BE2C (cell line): ENCODE data around the gene CCT7.

Source experiments
- DNase-seq: peaks from one replicate; pipeline ENCODE4 v3.0.0-alpha.2; 2020
- H3K27me3 ChIP-seq: fragments of 250-450 bp; sonication (Bioruptor Pico); 2 replicates; pipeline ENCODE4 v1.5.1; 2020; ENCODE audit warnings: mild to moderate bottlenecking
- H3K36me3 ChIP-seq: fragments of 250-450 bp; sonication (Bioruptor Pico); 2 replicates; pipeline ENCODE4 v1.5.1; 2020; ENCODE audit warnings: mild to moderate bottlenecking
- H3K4me1 ChIP-seq: fragments of 250-450 bp; sonication (Bioruptor Pico); 2 replicates; pipeline ENCODE4 v1.5.1; 2020
- H3K4me3 ChIP-seq: 2 replicates; pipeline ENCODE4 v1.5.1; 2011; ENCODE audit warnings: low read depth, low read length
- H3K9me3 ChIP-seq: fragments of 250-450 bp; sonication (Bioruptor Pico); 2 replicates; pipeline ENCODE4 v1.5.1; 2020
- TF ChIP-seq, protein P1 (sequence below): IDR thresholded peaks from 2 replicates; pipeline ENCODE4 v1.5.1; 2012; ENCODE audit warnings: mild to moderate bottlenecking, low read depth, low read length

The CCT7 gene

DNA sequence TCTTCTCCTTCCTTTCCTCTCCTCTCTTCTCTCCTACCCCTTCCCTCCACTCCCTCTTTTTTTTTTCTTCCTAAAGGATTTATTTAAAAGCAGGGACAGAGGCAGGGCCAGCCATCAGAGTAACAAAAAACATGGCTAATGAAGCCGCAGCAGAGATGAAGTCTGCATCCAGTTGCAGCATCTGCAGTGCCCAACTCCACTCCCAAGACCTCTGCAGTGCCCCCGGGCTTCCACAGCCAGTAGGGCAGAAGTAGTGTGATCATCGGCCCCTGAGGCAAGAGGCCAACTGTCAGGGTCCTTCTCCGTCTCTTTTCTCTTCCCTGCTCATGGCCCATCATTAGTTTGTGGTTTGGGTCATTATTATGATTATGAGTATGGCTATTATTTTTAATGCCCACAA lies 63.5 kb downstream of the CCT7 start:
- no peak overlapping the region for H3K4me3 ChIP-seq
- no peak for DNase-seq
- peaks cover 22% of the 10 kb centered on the region for H3K27me3 ChIP-seq
- no peaks in the 10 kb centered on the region for H3K4me1 ChIP-seq
- H3K9me3 ChIP-seq: no peaks in the 10 kb centered on the region
- TF ChIP-seq, protein P1, sequence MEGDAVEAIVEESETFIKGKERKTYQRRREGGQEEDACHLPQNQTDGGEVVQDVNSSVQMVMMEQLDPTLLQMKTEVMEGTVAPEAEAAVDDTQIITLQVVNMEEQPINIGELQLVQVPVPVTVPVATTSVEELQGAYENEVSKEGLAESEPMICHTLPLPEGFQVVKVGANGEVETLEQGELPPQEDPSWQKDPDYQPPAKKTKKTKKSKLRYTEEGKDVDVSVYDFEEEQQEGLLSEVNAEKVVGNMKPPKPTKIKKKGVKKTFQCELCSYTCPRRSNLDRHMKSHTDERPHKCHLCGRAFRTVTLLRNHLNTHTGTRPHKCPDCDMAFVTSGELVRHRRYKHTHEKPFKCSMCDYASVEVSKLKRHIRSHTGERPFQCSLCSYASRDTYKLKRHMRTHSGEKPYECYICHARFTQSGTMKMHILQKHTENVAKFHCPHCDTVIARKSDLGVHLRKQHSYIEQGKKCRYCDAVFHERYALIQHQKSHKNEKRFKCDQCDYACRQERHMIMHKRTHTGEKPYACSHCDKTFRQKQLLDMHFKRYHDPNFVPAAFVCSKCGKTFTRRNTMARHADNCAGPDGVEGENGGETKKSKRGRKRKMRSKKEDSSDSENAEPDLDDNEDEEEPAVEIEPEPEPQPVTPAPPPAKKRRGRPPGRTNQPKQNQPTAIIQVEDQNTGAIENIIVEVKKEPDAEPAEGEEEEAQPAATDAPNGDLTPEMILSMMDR: no peak
- H3K36me3 ChIP-seq: no peaks in the 10 kb centered on the region

DNA sequence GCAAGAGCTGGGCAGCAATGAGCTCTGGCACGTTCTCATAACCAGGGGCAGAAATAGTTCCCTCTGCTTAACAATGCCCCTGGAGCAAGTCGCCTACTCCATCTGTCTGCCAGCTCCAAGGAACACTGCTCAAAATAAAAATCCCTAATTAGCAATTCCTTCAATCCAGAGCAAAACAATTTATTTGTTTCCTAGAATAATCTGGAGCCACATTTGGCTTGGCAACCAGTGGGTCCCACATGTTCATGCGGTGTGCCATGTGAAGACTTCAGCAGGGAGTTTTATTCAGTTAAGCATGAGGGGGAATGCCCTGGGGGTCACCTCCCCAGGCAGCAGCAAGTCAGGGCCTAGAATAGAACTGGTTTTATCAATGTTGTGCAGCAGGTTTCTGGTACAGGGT lies 66.8 kb downstream of the CCT7 start:
- H3K27me3 ChIP-seq: peaks cover under 1% of the 10 kb centered on the region; the same call in 1 of the 2 replicates
- no peaks in the 10 kb centered on the region for H3K36me3 ChIP-seq
- no peaks in the 10 kb centered on the region for H3K9me3 ChIP-seq
- no peak for DNase-seq
- no peak overlapping the region for H3K4me3 ChIP-seq
- TF ChIP-seq, protein P1: no peak
- no peaks in the 10 kb centered on the region for H3K4me1 ChIP-seq

DNA sequence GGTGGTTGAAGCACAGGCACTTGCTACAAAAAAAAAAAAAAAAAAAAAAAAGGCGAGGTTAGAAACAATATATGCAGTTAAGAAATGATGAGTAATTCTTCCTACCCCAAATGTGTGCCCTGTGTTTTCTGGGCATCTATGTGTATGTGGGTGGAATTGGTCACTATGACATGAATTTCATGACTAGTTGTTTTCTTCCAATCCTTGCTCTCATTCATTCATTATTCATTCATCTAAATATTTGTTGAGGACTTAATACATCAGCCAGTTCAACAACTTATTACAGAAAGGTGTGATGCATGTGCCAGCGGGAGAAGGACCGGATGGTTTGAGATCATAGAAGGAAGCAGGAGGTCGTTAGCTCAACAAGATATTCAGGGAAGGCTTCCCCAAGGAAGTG lies 67.5 kb downstream of the CCT7 start:
- H3K4me3 ChIP-seq: no peak overlapping the region
- no peaks in the 10 kb centered on the region for H3K27me3 ChIP-seq
- DNase-seq: no peak
- H3K4me1 ChIP-seq: no peaks in the 10 kb centered on the region
- H3K9me3 ChIP-seq: no peaks in the 10 kb centered on the region
- no peaks in the 10 kb centered on the region for H3K36me3 ChIP-seq
- TF ChIP-seq, protein P1: no peak
